H1 (cell line): ENCODE results near the gene ZNF286A. TPM values are rescaled to one million over a fixed set of nuclear protein-coding genes. Genes with fewer than 3 reads are reported as not detected.
"Not testable (repeated sequence)": the region's sequence is repeated elsewhere in the genome, so short reads cannot be mapped to it uniquely, and the experiment has no call there.

Experiments used
- CTCF ChIA-PET: fragments of 300-600 bp; sonication (Branson Sonifier 250); formaldehyde crosslinking; loops from one replicate; lab custom pipeline; 2021; ENCODE audit not compliant: partially characterized antibody; lab: Charles Lee
- POLR2A ChIA-PET: fragments of 300-600 bp; sonication (Branson Sonifier 250); formaldehyde crosslinking; loops from one replicate; lab custom pipeline; 2021; ENCODE audit warnings: inconsistent platforms; ENCODE audit not compliant: partially characterized antibody; lab: Charles Lee
- DNase-seq, 2 experiments: peaks; one replicate each; pipeline versions ENCODE4 v3.0.0 to v3.0.0-alpha.2; 2010 to 2022; ENCODE audit warnings: low spot score in 2 of 2, low read depth in 1 of 2, mixed read lengths in 1 of 2
- FAIRE-seq: peaks from 2 replicates; lab custom pipeline; 2011; peaks lifted over from hg19 to GRCh38; lab: Jason Lieb, UNC
- H2AFZ ChIP-seq: 2 replicates; pipeline ENCODE4 v1.8.1; 2012; ENCODE audit warnings: low read length, inconsistent platforms
- H2AK5ac ChIP-seq: 2 replicates; pipeline ENCODE4 v1.6.1; 2013; ENCODE audit warnings: low read depth, low read length
- H2BK120ac ChIP-seq: replicated peaks from 2 replicates; pipeline ENCODE3; 2013; ENCODE audit warnings: low read depth, low read length, inconsistent platforms
- H2BK12ac ChIP-seq: 2 replicates; pipeline ENCODE4 v1.6.1; 2013; ENCODE audit warnings: low read depth, low read length
- H2BK15ac ChIP-seq: 2 replicates; pipeline ENCODE4 v1.6.1; 2013; ENCODE audit warnings: low read length
- H2BK20ac ChIP-seq: 2 replicates; pipeline ENCODE4 v1.6.1; 2013; ENCODE audit warnings: low read length
- H2BK5ac ChIP-seq: 2 replicates; pipeline ENCODE4 v1.6.1; 2013; ENCODE audit warnings: low read depth, low read length
- H3K14ac ChIP-seq: 2 replicates; pipeline ENCODE4 v1.6.1; 2013; ENCODE audit warnings: inconsistent platforms; ENCODE audit not compliant: insufficient read length
- H3K18ac ChIP-seq: 2 replicates; pipeline ENCODE4 v1.6.1; 2013; ENCODE audit warnings: low read length; ENCODE audit errors: extremely low read depth
- H3K23ac ChIP-seq: 2 replicates; pipeline ENCODE4 v1.6.1; 2013; ENCODE audit warnings: inconsistent platforms; ENCODE audit not compliant: insufficient read length
- H3K23me2 ChIP-seq: 2 replicates; pipeline ENCODE4 v1.6.1; 2013; ENCODE audit warnings: low read depth, low read length
- H3K27ac ChIP-seq: 2 replicates; pipeline ENCODE4 v1.6.1; 2011; ENCODE audit warnings: low read depth, low read length, inconsistent platforms
- H3K27me3 ChIP-seq, 4 experiments: replicated peaks in 1 of 4; 1 replicate in 1 of 4; 2 replicates in 3 of 4; pipeline versions ENCODE4 v1.6.1 to v1.8.1; 2011 to 2013; ENCODE audit warnings: low read length in 3 of 4, mild to moderate bottlenecking in 3 of 4, inconsistent platforms in 2 of 4, mixed read lengths in 2 of 4, moderate library complexity in 1 of 4; ENCODE audit not compliant: control insufficient read depth in 3 of 4, insufficient read depth in 3 of 4; ENCODE audit errors: extremely low read depth in 1 of 4
- H3K36me3 ChIP-seq, 4 experiments: 2 replicates each; pipeline versions ENCODE4 v1.6.1 to v1.8.1; 2011 to 2013; ENCODE audit warnings: mild to moderate bottlenecking in 4 of 4, low read length in 3 of 4, moderate library complexity in 2 of 4, control low read depth in 1 of 4, inconsistent platforms in 1 of 4; ENCODE audit not compliant: insufficient read depth in 4 of 4, control insufficient read depth in 2 of 4
- H3K4ac ChIP-seq: replicated peaks from 2 replicates; pipeline ENCODE3; 2013; ENCODE audit warnings: low read length, low read depth, mixed read lengths, inconsistent platforms; ENCODE audit not compliant: insufficient read length
- H3K4me1 ChIP-seq, 4 experiments: replicated peaks in 1 of 4; 1 replicate in 1 of 4; 2 replicates in 3 of 4; pipeline versions ENCODE4 v1.6.1 to v1.8.1; 2011 to 2013; ENCODE audit warnings: low read length in 3 of 4, inconsistent platforms in 2 of 4, mixed read lengths in 1 of 4; ENCODE audit not compliant: insufficient read depth in 4 of 4, control insufficient read depth in 3 of 4
- H3K4me2 ChIP-seq, 2 experiments: 2 replicates each; pipeline versions ENCODE4 v1.6.1 to v1.8.1; 2011 to 2013; ENCODE audit warnings: low read depth in 2 of 2, low read length in 2 of 2, control low read depth in 1 of 2, inconsistent platforms in 1 of 2, mild to moderate bottlenecking in 1 of 2; ENCODE audit not compliant: insufficient read depth in 1 of 2
- H3K4me3 ChIP-seq, 4 experiments: fragments of 200-600, 300-600 bp in 1 of 4; sonication (generic), shearing (Covaris generic), sonication (Bioruptor Twin) in 1 of 4; 2 replicates each; pipeline versions ENCODE4 v1.5.1 to v1.8.1; 2011 to 2016; ENCODE audit warnings: low read length in 4 of 4, low read depth in 3 of 4, control low read depth in 2 of 4, inconsistent platforms in 2 of 4, mild to moderate bottlenecking in 2 of 4, mixed read lengths in 1 of 4, moderate library complexity in 1 of 4; ENCODE audit not compliant: insufficient read depth in 2 of 4; ENCODE audit errors: extremely low read depth in 1 of 4
- H3K56ac ChIP-seq: replicated peaks from 2 replicates; pipeline ENCODE3; 2013; ENCODE audit warnings: low read depth, mild to moderate bottlenecking, mixed read lengths, low read length, inconsistent platforms; ENCODE audit not compliant: insufficient read length
- H3K79me1 ChIP-seq: 2 replicates; pipeline ENCODE4 v1.6.1; 2013; ENCODE audit warnings: low read depth, low read length, control low read depth
- H3K79me2 ChIP-seq, 2 experiments: 2 replicates each; pipeline versions ENCODE4 v1.6.1 to v1.8.1; 2012 to 2013; ENCODE audit warnings: low read length in 2 of 2, mild to moderate bottlenecking in 2 of 2, inconsistent platforms in 1 of 2; ENCODE audit not compliant: insufficient read depth in 2 of 2, control insufficient read depth in 1 of 2
- H3K9ac ChIP-seq, 4 experiments: replicated peaks in 1 of 4; 1 replicate in 1 of 4; 2 replicates in 3 of 4; pipeline versions ENCODE4 v1.6.1 to v1.8.1; 2011 to 2013; ENCODE audit warnings: low read depth in 3 of 4, low read length in 3 of 4, control low read depth in 2 of 4, mild to moderate bottlenecking in 2 of 4, moderate library complexity in 2 of 4, inconsistent platforms in 1 of 4; ENCODE audit errors: extremely low read depth in 1 of 4
- H3K9me3 ChIP-seq, 2 experiments: 2 replicates each; pipeline versions ENCODE4 v1.6.1 to v1.8.1; 2012 to 2013; ENCODE audit warnings: mild to moderate bottlenecking in 2 of 2, moderate library complexity in 2 of 2, control low read depth in 1 of 2, inconsistent platforms in 1 of 2, low read depth in 1 of 2, low read length in 1 of 2, mixed read lengths in 1 of 2; ENCODE audit not compliant: insufficient read depth in 2 of 2
- H4K20me1 ChIP-seq, 2 experiments: replicated peaks in 1 of 2; 2 replicates each; pipeline versions ENCODE3 to v1.8.1; 2011 to 2013; ENCODE audit warnings: inconsistent platforms in 2 of 2, low read length in 2 of 2, mild to moderate bottlenecking in 1 of 2; ENCODE audit not compliant: insufficient read depth in 2 of 2, control insufficient read depth in 1 of 2
- H4K5ac ChIP-seq: 2 replicates; pipeline ENCODE4 v1.6.1; 2013; ENCODE audit warnings: low read length, low read depth, mixed read lengths, inconsistent platforms; ENCODE audit not compliant: insufficient read length
- H4K8ac ChIP-seq: 2 replicates; pipeline ENCODE4 v1.8.0; 2013; ENCODE audit warnings: mild to moderate bottlenecking, moderate library complexity, low read length, inconsistent platforms; ENCODE audit not compliant: insufficient read depth; ENCODE audit errors: extremely low read depth
- H4K91ac ChIP-seq: replicated peaks from 2 replicates; pipeline ENCODE3; 2013; ENCODE audit warnings: low read length, mixed read lengths, inconsistent platforms; ENCODE audit not compliant: insufficient read length
- WGBS, 2 experiments: shearing (Covaris generic) in 1 of 2; methylation state at CpG; one replicate each; pipeline versions ENCODE4 v1.1.6 to v1.1.7; 2013 to 2015; ENCODE audit warnings: low lambda C conversion rate in 2 of 2, mixed read lengths in 2 of 2, inconsistent platforms in 1 of 2, low coverage in 1 of 2, missing lambda C conversion rate in 1 of 2; ENCODE audit not compliant: insufficient replicate concordance in 2 of 2, insufficient coverage in 1 of 2, insufficient read length in 1 of 2; ENCODE audit errors: extremely low coverage in 1 of 2, missing lambda C conversion rate in 1 of 2; 5-methylcytosine and 5-hydroxymethylcytosine counted together
- polyA plus RNA-seq, 7 experiments: library from polyadenylated mRNA; depleted of rRNA in 3 of 7; stranded (reverse) in 5 of 7; unstranded in 2 of 7; fragments of >200 nt in 5 of 7; fragments of 200-250 nt in 2 of 7; gene quantifications; 1 replicate in 5 of 7; 2 replicates in 1 of 7; 4 replicates in 1 of 7; pipeline versions ENCODE4 v1.2.1 to v1.2.3, GENCODE V29; 2011 to 2013; ENCODE audit warnings: missing spikeins in 2 of 7, mixed read lengths in 2 of 7
- small RNA-seq: library from polyadenylated mRNA; stranded (forward); fragments of <200 nt; extraction: miRNeasy Mini kit (QIAGEN cat#:217004); gene quantifications from one replicate; pipeline ENCODE3, GENCODE V24; 2013; ENCODE audit not compliant: insufficient read depth
- total RNA-seq: library from RNA; stranded (reverse); fragmentation: NEBNext Ultra II Directional; extraction: Animal tissue kit (Norgen Biotek cat#: 25700); gene quantifications from 2 replicates; pipeline ENCODE4 v1.2.1, GENCODE V29; 2021

Gene ZNF286A
- total and polyA plus RNA-seq, 2 of the 8 experiments (the other 6 are each of a cell fraction or from before 2014, with no cell fraction given), result 18.2 to 100.0 TPM

- H3K4me3 ChIP-seq, H3K9me3 ChIP-seq, H3K27me3 ChIP-seq, H3K23me2 ChIP-seq, H2BK15ac ChIP-seq, H4K5ac ChIP-seq, DNase-seq, H2BK12ac ChIP-seq, H3K79me2 ChIP-seq, H4K20me1 ChIP-seq, H3K56ac ChIP-seq, H2AFZ ChIP-seq, H3K4ac ChIP-seq, H2BK5ac ChIP-seq, H3K4me1 ChIP-seq, CTCF ChIA-PET, FAIRE-seq, H3K36me3 ChIP-seq, H2BK120ac ChIP-seq, H3K27ac ChIP-seq, H3K79me1 ChIP-seq, H3K9ac ChIP-seq, H3K4me2 ChIP-seq, H4K91ac ChIP-seq, H3K18ac ChIP-seq, H3K23ac ChIP-seq, H2BK20ac ChIP-seq, H4K8ac ChIP-seq, POLR2A ChIA-PET, H2AK5ac ChIP-seq, H3K14ac ChIP-seq: not testable (repeated sequence)
- WGBS, 2 experiments, result 83% methylated on average over 5 of the region's 14 CpGs; no CpG with 5 or more reads in 1 of the 2 experiments
Measured at GRCh38 chr17:15768865-15769533, 69.4 kb downstream of the ZNF286A start.

Small RNA genes lying within 50 kb of the gene (small RNA-seq; reads per million reads assigned to genes)
- not detected for gene ZNF29P

Other genes with a start within 250 kb of the ZNF286A start
- gene CDRT4, start 232.1 kb upstream of the ZNF286A start, total RNA-seq, result 1.4 and 2.6 TPM in 2 replicates
- gene CDRT4, start 232.1 kb upstream of the ZNF286A start, polyA plus RNA-seq (2011; rRNA removed), result 3.0 and 5.6 TPM in 2 replicates
- gene TVP23C, start 136.3 kb upstream of the ZNF286A start, total RNA-seq, result 9.6 and 10.0 TPM in 2 replicates
- 2.9 and 3.4 TPM in 2 replicates for gene TVP23C, start 136.3 kb upstream of the ZNF286A start, polyA plus RNA-seq (2011; rRNA removed)
- not detected in 2 replicates for gene FBXW10B, start 80.0 kb upstream of the ZNF286A start, total RNA-seq
- gene FBXW10B, start 80.0 kb upstream of the ZNF286A start, polyA plus RNA-seq (2011; rRNA removed), result 0.14 and 0.28 TPM in 2 replicates
- 25.1 and 29.1 TPM in 2 replicates for gene TRIM16, start 15.4 kb upstream of the ZNF286A start, total RNA-seq
- gene TRIM16, start 15.4 kb upstream of the ZNF286A start, polyA plus RNA-seq (2011; rRNA removed), result 13.8 and 15.2 TPM in 2 replicates
- 0.71 and 0.84 TPM in 2 replicates for gene TBC1D26, start 32.5 kb downstream of the ZNF286A start, total RNA-seq
- gene TBC1D26, start 32.5 kb downstream of the ZNF286A start, polyA plus RNA-seq (2011; rRNA removed), result 1.4 and 2.1 TPM in 2 replicates
- 2.6 and 3.3 TPM in 2 replicates for gene ADORA2B, start 245.4 kb downstream of the ZNF286A start, total RNA-seq
- gene ADORA2B, start 245.4 kb downstream of the ZNF286A start, polyA plus RNA-seq (2011; rRNA removed), result 6.9 and 8.2 TPM in 2 replicates